Measurements from ENCODE around the gene CBLN3.

Gene CBLN3

DNA sequence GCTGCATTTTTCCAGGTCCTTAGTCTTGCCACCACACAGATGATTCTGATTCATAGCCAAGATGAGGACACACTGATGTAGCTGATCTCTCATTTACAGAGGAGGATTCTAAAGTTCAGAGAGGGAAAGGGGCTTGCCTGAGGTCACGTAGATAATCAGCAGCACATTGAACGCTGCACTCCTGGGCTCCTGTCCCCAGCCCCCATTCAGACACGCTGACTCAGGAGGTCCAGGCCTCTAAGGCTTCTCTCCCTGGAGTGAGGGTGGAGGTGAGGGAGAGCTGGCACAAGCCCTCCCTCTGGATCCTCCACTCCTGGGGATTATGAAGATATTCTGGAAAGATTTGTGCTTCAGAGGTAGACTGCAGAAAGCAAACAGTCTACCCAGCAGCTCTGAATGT is 51.1 kb downstream of the CBLN3 start:
- H3K4me2 ChIP-seq (ENCODE audit: insufficient read depth, low read length): no peak overlapping the region
- H3K9me3 ChIP-seq (ENCODE audit: insufficient read depth, low read length, severe bottlenecking): no peaks in the 10 kb centered on the region
- H2AFZ ChIP-seq (ENCODE audit: low read depth, low read length): no peak overlapping the region
- no peaks in the 10 kb centered on the region for H4K20me1 ChIP-seq (ENCODE audit: insufficient read depth, low read length)
- no peaks in the 10 kb centered on the region for H3K79me2 ChIP-seq (ENCODE audit: insufficient read depth, low read length)
- no peak overlapping the region for H3K4me3 ChIP-seq (ENCODE audit: low read depth in 1 of 2, low read length in 2 of 2)
- ATAC-seq (ENCODE audit: insufficient read depth, low read depth) (no peak), DNase-seq (no peak)
- H3K4me1 ChIP-seq (ENCODE audit: insufficient read depth, low read length): no peaks in the 10 kb centered on the region
- H3K9ac ChIP-seq (ENCODE audit: low read depth, low read length): no peak overlapping the region
- H3K27me3 ChIP-seq (ENCODE audit: insufficient read depth, low read length, poor library complexity): peaks cover 19% of the 10 kb centered on the region
- H3K36me3 ChIP-seq (ENCODE audit: insufficient read depth, low read length): no peaks in the 10 kb centered on the region
- H3K27ac ChIP-seq (ENCODE audit: low read length): no peak overlapping the region
- TF ChIP-seq, protein P1, sequence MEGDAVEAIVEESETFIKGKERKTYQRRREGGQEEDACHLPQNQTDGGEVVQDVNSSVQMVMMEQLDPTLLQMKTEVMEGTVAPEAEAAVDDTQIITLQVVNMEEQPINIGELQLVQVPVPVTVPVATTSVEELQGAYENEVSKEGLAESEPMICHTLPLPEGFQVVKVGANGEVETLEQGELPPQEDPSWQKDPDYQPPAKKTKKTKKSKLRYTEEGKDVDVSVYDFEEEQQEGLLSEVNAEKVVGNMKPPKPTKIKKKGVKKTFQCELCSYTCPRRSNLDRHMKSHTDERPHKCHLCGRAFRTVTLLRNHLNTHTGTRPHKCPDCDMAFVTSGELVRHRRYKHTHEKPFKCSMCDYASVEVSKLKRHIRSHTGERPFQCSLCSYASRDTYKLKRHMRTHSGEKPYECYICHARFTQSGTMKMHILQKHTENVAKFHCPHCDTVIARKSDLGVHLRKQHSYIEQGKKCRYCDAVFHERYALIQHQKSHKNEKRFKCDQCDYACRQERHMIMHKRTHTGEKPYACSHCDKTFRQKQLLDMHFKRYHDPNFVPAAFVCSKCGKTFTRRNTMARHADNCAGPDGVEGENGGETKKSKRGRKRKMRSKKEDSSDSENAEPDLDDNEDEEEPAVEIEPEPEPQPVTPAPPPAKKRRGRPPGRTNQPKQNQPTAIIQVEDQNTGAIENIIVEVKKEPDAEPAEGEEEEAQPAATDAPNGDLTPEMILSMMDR (IDR thresholded peaks at IDR 0.05; ENCODE audit: borderline replicate concordance, extremely low read depth, low read length, poor library complexity, severe bottlenecking): no peak
- no peak for TF ChIP-seq EZH2 (IDR thresholded peaks at IDR 0.05; ENCODE audit: borderline replicate concordance, low read depth, low read length, severe bottlenecking)

DNA sequence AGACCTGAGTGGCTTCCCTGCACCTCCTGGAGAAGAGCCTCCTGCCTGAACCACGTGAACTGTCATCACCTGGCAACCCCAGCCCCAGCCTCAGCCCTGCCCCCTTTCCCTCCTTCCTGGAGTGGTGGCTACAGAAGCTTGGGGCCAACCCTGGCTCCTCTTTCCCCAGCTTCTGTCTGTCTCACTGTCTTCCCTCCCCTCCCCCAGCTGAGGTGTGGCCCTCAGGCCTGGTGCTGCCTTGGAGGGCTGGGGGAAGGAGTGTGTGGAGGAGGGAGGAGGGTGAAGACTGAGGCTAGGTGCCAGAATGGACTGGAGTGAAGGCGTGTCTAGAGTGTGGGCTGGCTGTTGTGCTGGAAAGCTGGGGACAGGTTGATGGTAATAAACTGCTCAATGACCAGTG is 51.8 kb downstream of the CBLN3 start:
- no peaks in the 10 kb centered on the region for H3K79me2 ChIP-seq (ENCODE audit: insufficient read depth, low read length)
- no peak overlapping the region for H3K27ac ChIP-seq (ENCODE audit: low read length)
- ATAC-seq (ENCODE audit: insufficient read depth, low read depth) (no peak), DNase-seq (no peak)
- H4K20me1 ChIP-seq (ENCODE audit: insufficient read depth, low read length): no peaks in the 10 kb centered on the region
- H3K9ac ChIP-seq (ENCODE audit: low read depth, low read length): no peak overlapping the region
- TF ChIP-seq EZH2 (IDR thresholded peaks at IDR 0.05; ENCODE audit: borderline replicate concordance, low read depth, low read length, severe bottlenecking): no peak
- TF ChIP-seq, protein P1 (IDR thresholded peaks at IDR 0.05; ENCODE audit: borderline replicate concordance, extremely low read depth, low read length, poor library complexity, severe bottlenecking): no peak
- H3K9me3 ChIP-seq (ENCODE audit: insufficient read depth, low read length, severe bottlenecking): no peaks in the 10 kb centered on the region
- no peaks in the 10 kb centered on the region for H3K36me3 ChIP-seq (ENCODE audit: insufficient read depth, low read length)
- no peaks in the 10 kb centered on the region for H3K4me1 ChIP-seq (ENCODE audit: insufficient read depth, low read length)
- no peak overlapping the region for H2AFZ ChIP-seq (ENCODE audit: low read depth, low read length)
- no peak overlapping the region for H3K4me2 ChIP-seq (ENCODE audit: insufficient read depth, low read length)
- H3K27me3 ChIP-seq (ENCODE audit: insufficient read depth, low read length, poor library complexity): peaks cover 14% of the 10 kb centered on the region
- no peak overlapping the region for H3K4me3 ChIP-seq (ENCODE audit: low read depth in 1 of 2, low read length in 2 of 2)

DNA sequence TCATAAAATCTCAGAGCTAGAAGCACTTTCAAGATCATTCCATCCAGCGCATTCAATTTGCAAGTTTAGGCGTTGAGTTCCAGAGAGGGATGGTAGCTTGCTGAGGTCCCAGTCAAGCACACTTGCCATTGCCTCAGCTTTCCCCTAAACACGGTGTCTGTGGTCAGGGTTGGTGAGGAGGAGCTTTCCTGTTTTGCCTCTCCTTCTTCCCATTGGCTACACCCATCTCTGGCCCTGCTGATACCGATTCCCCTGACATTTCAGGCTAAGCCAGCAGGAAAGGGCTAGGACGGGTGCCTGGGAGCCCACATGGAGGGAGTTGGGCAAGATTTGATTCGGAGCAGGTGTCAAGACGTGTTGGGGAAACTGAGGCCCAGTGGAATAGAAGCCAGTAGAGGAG is 52.3 kb downstream of the CBLN3 start:
- TF ChIP-seq, protein P1 (IDR thresholded peaks at IDR 0.05; ENCODE audit: borderline replicate concordance, extremely low read depth, low read length, poor library complexity, severe bottlenecking): no peak
- TF ChIP-seq EZH2 (IDR thresholded peaks at IDR 0.05; ENCODE audit: borderline replicate concordance, low read depth, low read length, severe bottlenecking): no peak
- Histone ChIP-seq H3K4me3 (ENCODE audit: low read depth in 1 of 2, low read length in 2 of 2) (no peak overlapping the region), H3K9ac (ENCODE audit: low read depth, low read length) (no peak overlapping the region), H2AFZ (ENCODE audit: low read depth, low read length) (no peak overlapping the region), H3K4me2 (ENCODE audit: insufficient read depth, low read length) (no peak overlapping the region), H3K27ac (ENCODE audit: low read length) (no peak overlapping the region), H4K20me1 (ENCODE audit: insufficient read depth, low read length) (no peaks in the 10 kb centered on the region), H3K79me2 (ENCODE audit: insufficient read depth, low read length) (no peaks in the 10 kb centered on the region), H3K27me3 (ENCODE audit: insufficient read depth, low read length, poor library complexity) (peaks cover 14% of the 10 kb centered on the region), H3K4me1 (ENCODE audit: insufficient read depth, low read length) (no peaks in the 10 kb centered on the region), H3K9me3 (ENCODE audit: insufficient read depth, low read length, severe bottlenecking) (no peaks in the 10 kb centered on the region), H3K36me3 (ENCODE audit: insufficient read depth, low read length) (no peaks in the 10 kb centered on the region)
- ATAC-seq (ENCODE audit: insufficient read depth, low read depth) (no peak), DNase-seq (no peak)

Measured in DND-41 (cell line).